ENCODE data around the gene PTPN6. TPM values are rescaled to one million over a fixed set of nuclear protein-coding genes. Genes with fewer than 3 reads are reported as not detected.
"Not testable (repeated sequence)": the region's sequence is repeated elsewhere in the genome, so short reads cannot be mapped to it uniquely, and the experiment has no call there.

The PTPN6 gene
- total and polyA plus RNA-seq, 12 donors: 2.9 to 32.5 (median 5.8) TPM

DNA sequence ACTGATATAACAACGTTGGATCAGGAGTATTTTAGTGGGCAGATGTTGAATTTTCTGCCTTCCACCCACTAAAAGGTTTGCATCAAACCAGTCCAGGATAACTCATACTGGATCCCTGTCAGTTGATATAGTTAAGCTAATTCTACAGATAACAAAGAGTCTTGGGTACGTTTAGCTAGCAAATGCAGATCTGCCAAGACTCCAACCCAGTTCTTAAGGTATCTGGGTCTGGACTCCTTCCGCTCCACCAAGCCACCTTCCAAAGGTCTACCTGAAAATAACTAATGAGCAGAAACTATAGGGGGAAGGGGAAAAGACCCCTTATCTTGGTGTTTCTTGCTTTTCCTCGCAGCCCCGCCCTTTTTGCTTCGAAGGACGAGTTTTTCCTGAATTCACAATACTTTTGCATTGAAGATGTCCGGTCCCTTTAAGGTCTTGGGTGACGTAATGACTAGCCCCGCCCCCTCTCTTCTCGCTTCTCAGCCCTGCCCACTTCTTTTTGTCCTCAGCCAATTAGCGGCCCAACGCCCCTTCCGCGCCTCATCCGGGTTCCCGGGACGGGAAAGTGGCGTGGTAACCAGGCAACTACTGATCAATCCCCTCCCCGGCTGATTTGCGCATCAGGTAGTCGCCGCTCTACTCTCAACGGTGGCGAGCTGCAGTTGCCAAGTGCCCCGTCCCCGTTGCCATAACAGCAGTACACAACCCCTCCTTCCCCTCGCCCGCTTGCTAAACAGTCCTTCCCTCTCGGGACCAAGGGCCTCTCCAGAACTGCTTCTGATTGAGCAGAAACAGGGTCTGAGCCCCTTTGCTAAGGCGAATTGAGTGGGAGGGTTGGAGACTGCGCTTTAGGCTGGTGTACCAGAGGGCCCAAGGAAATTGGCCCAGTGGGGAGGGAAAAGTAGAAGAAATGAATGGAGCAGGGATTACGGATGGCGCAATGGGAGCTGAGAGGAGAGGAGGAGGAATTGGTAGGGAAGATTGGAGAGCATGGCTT, 46.6 kb upstream of the PTPN6 start, which contains the start of gene LRRC23:
Gene LRRC23 (plus strand): TSS at position 543 of the 997 bp plus-strand sequence. CDS start 812 bp downstream, outside the sequence.
- 4 to 5% methylated on average over 34 of the region's 34 CpGs for WGBS, 2 donors
- intact Hi-C loops (cut with DNase I): no loop called here
- Histone ChIP-seq H3K27ac (peak within 1 kb of the TSS; percentile 30 to 90 (median 81)), H3K27me3 (no peaks in the 10 kb centered on the region), H3K36me3 (peaks cover 0 to 21% (median 0%) of the 10 kb centered on the region in 9 donors), H3K9me3 (no peaks in the 10 kb centered on the region), H3K4me3 (peak within 1 kb of the TSS; percentile 52 to 89 (median 76)), H3K4me1 (peaks cover 0 to 22% (median 11%) of the 10 kb centered on the region in 9 donors)
- TF ChIP-seq, protein P1, sequence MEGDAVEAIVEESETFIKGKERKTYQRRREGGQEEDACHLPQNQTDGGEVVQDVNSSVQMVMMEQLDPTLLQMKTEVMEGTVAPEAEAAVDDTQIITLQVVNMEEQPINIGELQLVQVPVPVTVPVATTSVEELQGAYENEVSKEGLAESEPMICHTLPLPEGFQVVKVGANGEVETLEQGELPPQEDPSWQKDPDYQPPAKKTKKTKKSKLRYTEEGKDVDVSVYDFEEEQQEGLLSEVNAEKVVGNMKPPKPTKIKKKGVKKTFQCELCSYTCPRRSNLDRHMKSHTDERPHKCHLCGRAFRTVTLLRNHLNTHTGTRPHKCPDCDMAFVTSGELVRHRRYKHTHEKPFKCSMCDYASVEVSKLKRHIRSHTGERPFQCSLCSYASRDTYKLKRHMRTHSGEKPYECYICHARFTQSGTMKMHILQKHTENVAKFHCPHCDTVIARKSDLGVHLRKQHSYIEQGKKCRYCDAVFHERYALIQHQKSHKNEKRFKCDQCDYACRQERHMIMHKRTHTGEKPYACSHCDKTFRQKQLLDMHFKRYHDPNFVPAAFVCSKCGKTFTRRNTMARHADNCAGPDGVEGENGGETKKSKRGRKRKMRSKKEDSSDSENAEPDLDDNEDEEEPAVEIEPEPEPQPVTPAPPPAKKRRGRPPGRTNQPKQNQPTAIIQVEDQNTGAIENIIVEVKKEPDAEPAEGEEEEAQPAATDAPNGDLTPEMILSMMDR (IDR thresholded peaks at IDR 0.05): no peak
- ATAC-seq (peak; percentile 94 to 99 (median 98)), DNase-seq (peak; percentile 93 to 98)

DNA sequence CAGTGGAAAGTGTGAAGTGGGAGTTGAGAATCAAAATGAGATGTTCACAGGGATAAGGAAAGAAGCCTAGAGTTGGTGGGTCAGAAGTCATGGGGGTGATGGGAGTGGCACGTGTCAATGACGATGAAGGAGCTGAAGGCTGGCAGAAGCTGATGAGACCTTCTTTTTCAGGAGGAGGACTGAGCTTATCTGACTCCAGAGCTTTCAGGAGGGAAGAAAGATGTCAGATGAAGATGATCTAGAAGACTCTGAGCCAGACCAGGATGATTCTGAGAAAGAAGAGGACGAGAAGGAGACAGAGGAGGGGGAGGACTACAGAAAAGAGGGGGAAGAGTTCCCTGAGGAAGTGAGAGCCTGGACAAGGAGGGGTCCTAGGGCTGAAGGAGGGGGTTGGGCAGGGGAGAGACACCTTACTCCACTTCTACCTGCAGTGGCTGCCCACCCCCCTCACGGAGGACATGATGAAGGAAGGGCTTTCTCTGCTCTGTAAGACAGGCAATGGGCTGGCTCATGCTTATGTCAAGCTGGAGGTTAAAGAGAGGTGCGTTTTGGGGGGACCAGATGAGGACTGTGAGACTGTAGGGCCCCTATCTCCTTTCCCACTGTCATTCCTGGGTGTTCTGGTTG, 45.6 kb upstream of the PTPN6 start:
- no peak for DNase-seq
- Histone ChIP-seq H3K27me3 (no peaks in the 10 kb centered on the region), H3K4me3 (peak overlapping the region in 7 of 10 donors; percentile 66 to 89 (median 78)), H3K36me3 (peaks cover 0 to 21% (median 0%) of the 10 kb centered on the region in 9 donors), H3K9me3 (no peaks in the 10 kb centered on the region), H3K27ac (peak overlapping the region in 6 of 10 donors; percentile 69 to 90 (median 88)), H3K4me1 (peaks cover 0 to 16% (median 11%) of the 10 kb centered on the region in 9 donors)
- peak in 1 of 8 donors; percentile 11 for ATAC-seq
- intact Hi-C loops (cut with DNase I): no loop called here
- TF ChIP-seq, protein P1 (IDR thresholded peaks at IDR 0.05): no peak
- 55 to 67% methylated on average over 5 of the region's 5 CpGs for WGBS, 2 donors

DNA sequence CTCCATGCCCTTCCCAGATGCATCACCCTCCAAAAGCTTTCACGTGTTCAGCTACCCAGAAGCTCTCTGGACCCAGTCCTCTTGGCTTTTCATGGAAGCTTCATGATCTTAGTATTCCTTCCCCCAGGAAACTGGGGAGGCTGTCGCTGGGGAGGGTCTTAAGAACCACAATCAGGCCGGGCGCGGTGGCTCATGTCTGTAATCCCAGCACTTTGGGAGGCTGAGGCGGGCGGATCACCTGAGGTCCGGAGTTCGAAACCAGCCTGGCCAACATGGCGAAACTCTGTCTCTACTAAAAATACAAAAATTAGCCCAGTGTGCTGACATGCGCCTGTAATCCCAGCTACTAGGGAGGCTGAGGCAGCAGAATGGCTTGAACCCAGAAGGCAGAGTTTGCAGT, 43.0 kb upstream of the PTPN6 start:
- intact Hi-C loops (cut with DNase I); ATAC-seq; H3K4me3 ChIP-seq; H3K9me3 ChIP-seq; DNase-seq; H3K27ac ChIP-seq: not testable (repeated sequence)
- H3K36me3 ChIP-seq: peaks cover 0 to 21% (median 0%) of the 10 kb centered on the region in 9 donors
- H3K27me3 ChIP-seq: peaks cover 0 to 12% (median 0%) of the 10 kb centered on the region in 7 donors
- H3K4me1 ChIP-seq: peaks cover 0 to 16% (median 11%) of the 10 kb centered on the region in 9 donors
- WGBS, 2 donors: 96% methylated on average over 11 of the region's 11 CpGs

DNA sequence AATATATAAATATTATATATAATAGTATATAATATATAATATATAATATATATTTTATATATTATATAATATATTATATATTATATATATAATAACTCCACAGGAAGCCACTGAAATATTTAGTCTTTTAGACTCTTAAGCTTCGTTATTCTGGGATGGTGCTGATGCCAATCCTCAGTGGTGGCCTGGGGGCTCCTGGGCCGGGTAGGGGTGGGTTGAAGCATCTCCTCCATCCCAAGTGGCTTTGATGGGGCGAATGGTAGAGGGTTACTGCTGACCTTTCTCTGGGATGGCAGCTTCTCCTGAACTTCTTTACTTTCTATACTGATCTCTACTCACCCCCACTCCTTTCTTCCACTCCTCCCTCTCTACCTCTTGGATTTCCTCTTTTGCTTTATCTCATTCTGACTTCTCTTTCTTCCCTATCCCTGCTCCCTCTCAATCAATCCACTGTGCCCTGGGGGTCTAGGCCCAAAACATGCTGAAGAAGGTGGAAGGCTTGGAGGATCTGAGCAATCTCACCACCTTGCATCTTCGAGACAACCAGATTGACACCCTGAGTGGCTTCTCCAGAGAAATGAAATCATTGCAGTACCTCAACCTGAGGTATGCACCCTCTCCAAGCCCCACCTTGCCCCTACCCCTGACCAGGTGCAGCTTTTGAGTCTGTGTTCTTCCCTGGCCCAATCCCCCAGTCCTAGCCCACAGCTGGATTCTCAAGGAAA, 41.6 kb upstream of the PTPN6 start:
- peaks cover 0 to 21% (median 0%) of the 10 kb centered on the region in 9 donors for H3K36me3 ChIP-seq
- H3K9me3 ChIP-seq: no peaks in the 10 kb centered on the region
- H3K4me3 ChIP-seq: no peak overlapping the region
- 87 to 92% methylated on average over 4 of the region's 4 CpGs for WGBS, 2 donors
- ATAC-seq (no peak), DNase-seq (no peak)
- H3K4me1 ChIP-seq: peaks cover 0 to 18% (median 11%) of the 10 kb centered on the region in 9 donors
- TF ChIP-seq, protein P1 (IDR thresholded peaks at IDR 0.05): no peak
- peaks cover 0 to 26% (median 0%) of the 10 kb centered on the region in 7 donors for H3K27me3 ChIP-seq
- no peak overlapping the region for H3K27ac ChIP-seq
- intact Hi-C loops (cut with DNase I): no loop called here

All from heart right ventricle (tissue), 16 donors.